Ishikawa (cell line): ENCODE results near the gene PEAK1.

ENCODE experiments used
- CEBPB ChIP-seq: IDR thresholded peaks from 2 replicates; pipeline ENCODE4 v1.6.1; 2012
- CREB1 ChIP-seq: IDR thresholded peaks from 2 replicates; pipeline ENCODE4 v1.6.1; 2012; ENCODE audit warnings: low read depth
- EGR1 ChIP-seq: IDR thresholded peaks from 2 replicates; pipeline ENCODE4 v1.6.1; 2012
- EP300 ChIP-seq: IDR thresholded peaks from 2 replicates; pipeline ENCODE4 v1.6.1; 2012; ENCODE audit warnings: borderline replicate concordance
- FOXM1 ChIP-seq: IDR thresholded peaks from 2 replicates; pipeline ENCODE4 v1.6.1; 2012; ENCODE audit warnings: low read depth, borderline replicate concordance
- MAX ChIP-seq: IDR thresholded peaks from 2 replicates; pipeline ENCODE4 v1.6.1; 2012
- NFIC ChIP-seq: IDR thresholded peaks from 2 replicates; pipeline ENCODE4 v1.6.1; 2012
- RAD21 ChIP-seq: IDR thresholded peaks from 2 replicates; pipeline ENCODE4 v1.6.1; 2012; ENCODE audit warnings: low read depth
- REST ChIP-seq: IDR thresholded peaks from 2 replicates; pipeline ENCODE4 v1.6.1; 2012; ENCODE audit warnings: low read depth, mild to moderate bottlenecking
- TAF1 ChIP-seq: IDR thresholded peaks from 2 replicates; pipeline ENCODE4 v1.6.1; 2012; ENCODE audit warnings: low read depth, mild to moderate bottlenecking
- TCF12 ChIP-seq: IDR thresholded peaks from 2 replicates; pipeline ENCODE4 v1.6.1; 2012; ENCODE audit warnings: low read depth
- TEAD4 ChIP-seq: IDR thresholded peaks from 2 replicates; pipeline ENCODE4 v1.6.1; 2012
- USF1 ChIP-seq: IDR thresholded peaks from 2 replicates; pipeline ENCODE4 v1.6.1; 2012
- YY1 ChIP-seq: IDR thresholded peaks from 2 replicates; pipeline ENCODE4 v1.6.1; 2012; ENCODE audit warnings: low read depth
- ZBTB7A ChIP-seq: IDR thresholded peaks from 2 replicates; pipeline ENCODE4 v1.6.1; 2012; ENCODE audit warnings: low read depth

PEAK1 gene

GRCh38 chr15:77120576-77120975, 299.3 kb downstream of the PEAK1 start:
- TF ChIP-seq CEBPB (no peak), ZBTB7A (no peak), TCF12 (no peak), NFIC (no peak), TAF1 (no peak), YY1 (no peak), REST (no peak), CREB1 (no peak), FOXM1 (no peak), TEAD4 (no peak), MAX (no peak), EGR1 (no peak), RAD21 (no peak), USF1 (no peak), EP300 (no peak)

- TF ChIP-seq EP300 (no peak), CEBPB (no peak), USF1 (no peak), CREB1 (no peak), NFIC (no peak), RAD21 (no peak), TCF12 (no peak), TEAD4 (no peak), MAX (no peak), TAF1 (no peak), ZBTB7A (no peak), YY1 (no peak), FOXM1 (no peak), REST (no peak), EGR1 (no peak)
Observed at GRCh38 chr15:77119446-77119845, 300.5 kb downstream of the PEAK1 start.

- no peak for TF ChIP-seq REST
- TF ChIP-seq FOXM1: no peak
- peak; percentile 89 for TF ChIP-seq RAD21
Observed at GRCh38 chr15:77118882-77119321, 301.0 kb downstream of the PEAK1 start.

- TF ChIP-seq TEAD4 (no peak), ZBTB7A (no peak)
Observed at GRCh38 chr15:77115179-77115578, 304.7 kb downstream of the PEAK1 start.

GRCh38 chr15:77112838-77113504, 306.9 kb downstream of the PEAK1 start:
- TF ChIP-seq EP300 (no peak), CEBPB (no peak), EGR1 (no peak), FOXM1 (no peak), MAX (no peak), TEAD4 (no peak), REST (no peak), USF1 (no peak)
